Heart right ventricle (tissue), 16 donors: ENCODE results near the gene POLE. TPM values are rescaled to one million over a fixed set of nuclear protein-coding genes. Genes with fewer than 3 reads are reported as not detected.

Experiments
- ATAC-seq, 8 donors: fragments of 200-7000 bp; cut with Tn5 transposase; one replicate each; pipeline ENCODE4 v1.9.1; 2020; ENCODE audit warnings: mild to moderate bottlenecking in 8 of 8, moderate library complexity in 8 of 8, moderate number of reproducible peaks in 1 of 8
- DNase-seq, 2 donors: peaks; one replicate each; pipeline ENCODE4 v3.0.0-alpha.2; 2020
- H3K27ac ChIP-seq, 10 donors: fragments of 200-600 bp; sonication (generic) in 2 of 10; one replicate each; pipeline versions ENCODE4 v1.5.0 to v1.8.0; 2020 to 2022; ENCODE audit warnings: mild to moderate bottlenecking in 3 of 10
- H3K27me3 ChIP-seq, 7 donors: fragments of 200-600 bp; one replicate each; pipeline ENCODE4 v1.8.0; 2021 to 2022; ENCODE audit warnings: mild to moderate bottlenecking in 2 of 7
- H3K36me3 ChIP-seq, 9 donors: fragments of 200-600 bp; sonication (generic) in 1 of 9; one replicate each; pipeline versions ENCODE4 v1.5.0 to v1.8.0; 2020 to 2022; ENCODE audit warnings: mild to moderate bottlenecking in 2 of 9
- H3K4me1 ChIP-seq, 9 donors: fragments of 200-600 bp; sonication (generic) in 1 of 9; one replicate each; pipeline versions ENCODE4 v1.5.0 to v1.8.0; 2020 to 2022; ENCODE audit warnings: mild to moderate bottlenecking in 4 of 9
- H3K4me3 ChIP-seq, 10 donors: fragments of 200-600 bp; sonication (generic) in 2 of 10; one replicate each; pipeline versions ENCODE4 v1.5.0 to v1.8.0; 2020 to 2022; ENCODE audit warnings: mild to moderate bottlenecking in 7 of 10, moderate library complexity in 2 of 10
- H3K9me3 ChIP-seq, 11 donors: fragments of 200-600 bp in 10 of 11; sonication (generic) in 2 of 11; one replicate each; pipeline versions ENCODE4 v1.5.0 to v1.8.0; 2013 to 2022; ENCODE audit warnings: mild to moderate bottlenecking in 2 of 11, control low read depth in 1 of 11, moderate library complexity in 1 of 11
- WGBS, 2 donors: extraction: QIAGEN DNeasy Blood & Tissue Kit; methylation state at CpG; one replicate each; pipeline ENCODE4 v1.1.7; 2013; ENCODE audit warnings: inconsistent platforms in 1 of 2; 5-methylcytosine and 5-hydroxymethylcytosine counted together
- intact Hi-C, 10 donors: fragments of 100-400 bp; cut with DNase I; formaldehyde crosslinking; loops; one replicate each; pipeline versions ENCODE4 v1.11.1 to v1.14.2; 2022
- polyA plus RNA-seq, 2 donors: library from polyadenylated mRNA; stranded (reverse); fragments of 200-250 nt; gene quantifications; one replicate each; pipeline ENCODE4 v1.2.3, GENCODE V29; 2013
- total RNA-seq, 10 donors: library from RNA; stranded (reverse); fragmentation: NEBNext Ultra II Directional in 3 of 10; extraction: Animal tissue kit (Norgen Biotek cat#: 25700) in 3 of 10; gene quantifications; one replicate each; pipeline versions ENCODE4 v1.2.1 to v1.2.4, GENCODE V29; 2021 to 2023
- TF ChIP-seq, protein P1 (sequence below), 9 donors: fragments of 200-600 bp; sonication (generic) in 2 of 9; IDR thresholded peaks; one replicate each; pipeline versions ENCODE4 v1.5.0 to v1.8.0; 2021 to 2022; ENCODE audit warnings: antibody characterized with exemption in 9 of 9, mild to moderate bottlenecking in 5 of 9, moderate library complexity in 1 of 9
- donor health status: Arrhythmogenic right ventricular cardiomyopathy.
- donor health status: ischemic (EF 13 %, LVEDD 7.1; RV severe dilation, severe dysfunction).
- donor health status: healthy with polysubstance abuse.
- donor health status: DM: no; HTN: yes; CAD: no.
- donor health status: DM: no; HTN: no; CAD: no.
- donor health status: ischemic (EF 25% LVEDD 6.9; RV normal size, moderate dysfunction).
- donor health status: ischemic (EF 25% LVEDD 5.7; RV mildly dilated, moderate dysfunction).
- donor health status: healthy.
- donor health status: DM: yes; HTN: yes; CAD: no.
- donor health status: Ischemic cardiomyopathy.
- donor health status: ischemic (EF 35%, LVEDD 5.7; RV mildly dilated, moderate dysfunction).
- donor health status: nonischemic (EF 11% LVEDD 7.7; RV severe dilation, severe dysfunction).
- donor health status: DM: yes; HTN: yes; CAD: no.
- donor health status: PGD.
- donor health status: ischemic (EF 29% LVEDD 5.4; RV normal size, mild dysfunction).
- donor health status: nonischemic (EF 23%, LVEDD 6.1; RV moderate dilation, normal function).

POLE gene
- total and polyA plus RNA-seq, 12 donors = 6.8 to 25.8 (median 9.9) TPM

DNA sequence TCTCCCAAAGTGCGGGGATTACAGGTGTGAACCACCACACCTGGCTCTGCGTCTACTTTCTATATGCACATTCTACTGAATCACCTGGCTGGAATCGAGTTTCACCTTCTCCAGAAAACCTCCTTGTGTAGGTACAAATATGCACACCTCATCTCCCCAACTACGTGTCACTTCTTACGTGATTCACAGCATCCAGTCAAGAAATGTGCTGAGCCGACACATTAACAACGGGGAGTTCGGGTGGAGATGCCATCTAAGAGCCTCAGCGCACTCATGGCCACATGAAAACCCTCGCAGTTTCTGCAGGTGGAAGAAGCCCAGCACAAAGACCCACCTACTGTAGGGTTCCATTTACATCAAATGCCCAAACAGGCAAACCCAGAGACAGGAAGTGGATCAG lies 39.3 kb downstream of the POLE start:
- intact Hi-C loops = no loop called here
- Histone ChIP-seq H3K9me3 (no peaks in the 10 kb centered on the region), H3K4me3 (no peak overlapping the region), H3K36me3 (peaks cover 0 to 87% (median 13%) of the 10 kb centered on the region in 9 donors), H3K27ac (no peak overlapping the region), H3K4me1 (no peaks in the 10 kb centered on the region), H3K27me3 (no peaks in the 10 kb centered on the region)
- no peak for ATAC-seq
- DNase-seq = no peak
- 95 to 96% methylated on average over 10 of the region's 10 CpGs for WGBS, 2 donors
- TF ChIP-seq, protein P1, sequence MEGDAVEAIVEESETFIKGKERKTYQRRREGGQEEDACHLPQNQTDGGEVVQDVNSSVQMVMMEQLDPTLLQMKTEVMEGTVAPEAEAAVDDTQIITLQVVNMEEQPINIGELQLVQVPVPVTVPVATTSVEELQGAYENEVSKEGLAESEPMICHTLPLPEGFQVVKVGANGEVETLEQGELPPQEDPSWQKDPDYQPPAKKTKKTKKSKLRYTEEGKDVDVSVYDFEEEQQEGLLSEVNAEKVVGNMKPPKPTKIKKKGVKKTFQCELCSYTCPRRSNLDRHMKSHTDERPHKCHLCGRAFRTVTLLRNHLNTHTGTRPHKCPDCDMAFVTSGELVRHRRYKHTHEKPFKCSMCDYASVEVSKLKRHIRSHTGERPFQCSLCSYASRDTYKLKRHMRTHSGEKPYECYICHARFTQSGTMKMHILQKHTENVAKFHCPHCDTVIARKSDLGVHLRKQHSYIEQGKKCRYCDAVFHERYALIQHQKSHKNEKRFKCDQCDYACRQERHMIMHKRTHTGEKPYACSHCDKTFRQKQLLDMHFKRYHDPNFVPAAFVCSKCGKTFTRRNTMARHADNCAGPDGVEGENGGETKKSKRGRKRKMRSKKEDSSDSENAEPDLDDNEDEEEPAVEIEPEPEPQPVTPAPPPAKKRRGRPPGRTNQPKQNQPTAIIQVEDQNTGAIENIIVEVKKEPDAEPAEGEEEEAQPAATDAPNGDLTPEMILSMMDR (IDR thresholded peaks at IDR 0.05) = no peak

DNA sequence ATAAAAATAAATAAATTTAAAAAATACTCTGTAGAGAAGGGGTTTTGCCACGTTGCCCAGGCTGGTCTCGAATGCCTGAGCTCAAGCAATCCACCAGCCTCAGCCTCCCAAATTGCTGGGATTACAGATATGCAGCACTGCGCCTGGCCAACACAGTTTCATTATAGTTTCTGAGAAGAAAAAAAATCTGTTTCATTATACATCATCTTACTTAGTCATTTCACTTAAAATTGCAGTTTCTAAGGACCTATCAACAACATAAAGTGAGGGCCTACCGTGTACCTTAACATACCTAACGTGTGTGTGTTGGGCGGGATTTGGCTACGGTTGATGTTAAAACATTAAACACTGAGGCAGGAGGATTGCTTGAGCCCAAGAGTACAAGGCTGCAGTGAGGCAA lies 40.3 kb downstream of the POLE start:
- Histone ChIP-seq H3K36me3 (peaks cover 0 to 87% (median 19%) of the 10 kb centered on the region in 9 donors), H3K4me1 (no peaks in the 10 kb centered on the region), H3K27me3 (no peaks in the 10 kb centered on the region), H3K4me3 (no peak overlapping the region), H3K9me3 (no peaks in the 10 kb centered on the region), H3K27ac (no peak overlapping the region)
- TF ChIP-seq, protein P1 (IDR thresholded peaks at IDR 0.05) = no peak
- intact Hi-C loops = no loop called here
- DNase-seq (no peak), ATAC-seq (no peak)
- WGBS, 2 donors = 96 to 97% methylated on average over 7 of the region's 7 CpGs

DNA sequence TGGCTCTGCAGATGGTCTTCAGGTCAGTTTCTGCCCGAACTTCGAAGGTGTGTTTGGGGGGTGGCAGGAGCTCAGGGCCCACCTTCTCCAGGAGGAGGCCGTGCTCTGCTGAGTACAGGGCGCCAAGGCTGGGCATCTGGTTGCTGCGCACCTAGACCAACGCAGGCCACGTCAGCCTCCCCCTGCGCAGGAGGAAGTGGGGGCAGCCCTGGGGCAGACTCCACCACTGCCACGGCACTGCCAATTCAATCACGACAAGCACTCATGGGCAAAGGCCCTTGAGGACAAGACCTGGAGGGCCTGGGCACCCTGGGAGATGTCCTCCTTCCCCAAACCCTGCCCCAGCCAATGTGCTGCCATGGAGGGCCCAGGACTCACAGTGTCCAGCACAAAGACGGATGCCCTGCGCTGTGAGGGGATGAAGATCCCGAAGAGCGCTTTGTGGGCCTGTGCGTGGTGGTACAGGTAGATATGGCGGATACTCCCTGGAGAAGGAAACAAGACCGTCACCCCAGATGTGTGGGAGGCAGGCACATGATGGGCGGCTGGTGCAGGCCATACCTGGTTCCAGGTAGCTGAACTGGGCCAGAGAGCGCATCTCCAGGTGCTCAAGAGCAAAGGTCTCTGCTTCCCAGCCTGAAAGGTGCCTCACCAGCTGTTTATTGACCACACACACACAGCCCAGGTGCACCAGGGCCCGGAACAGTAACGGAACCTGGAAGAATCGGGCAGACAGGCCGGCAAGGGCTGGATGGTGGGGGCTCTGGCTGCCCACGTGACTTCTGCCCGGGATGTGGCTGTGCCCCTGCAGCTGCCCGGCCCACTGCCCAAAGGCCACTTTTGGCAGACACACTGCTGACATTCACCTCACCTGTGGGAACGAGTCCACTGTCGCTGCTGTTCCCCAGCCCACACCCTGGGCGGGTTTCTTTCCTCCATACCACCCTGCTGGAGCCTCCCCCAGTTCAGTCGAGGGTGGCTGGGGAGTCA lies 44.0 kb downstream of the POLE start:
- DNase-seq (no peak), ATAC-seq (no peak)
- H3K27ac ChIP-seq = no peak overlapping the region
- H3K4me3 ChIP-seq = no peak overlapping the region
- H3K27me3 ChIP-seq = no peaks in the 10 kb centered on the region
- peaks cover 0 to 88% (median 9%) of the 10 kb centered on the region in 9 donors for H3K36me3 ChIP-seq
- TF ChIP-seq, protein P1 (IDR thresholded peaks at IDR 0.05) = no peak
- H3K9me3 ChIP-seq = no peaks in the 10 kb centered on the region
- intact Hi-C loops = no loop called here
- 95% methylated on average over 30 of the region's 30 CpGs for WGBS, 2 donors
- no peaks in the 10 kb centered on the region for H3K4me1 ChIP-seq

DNA sequence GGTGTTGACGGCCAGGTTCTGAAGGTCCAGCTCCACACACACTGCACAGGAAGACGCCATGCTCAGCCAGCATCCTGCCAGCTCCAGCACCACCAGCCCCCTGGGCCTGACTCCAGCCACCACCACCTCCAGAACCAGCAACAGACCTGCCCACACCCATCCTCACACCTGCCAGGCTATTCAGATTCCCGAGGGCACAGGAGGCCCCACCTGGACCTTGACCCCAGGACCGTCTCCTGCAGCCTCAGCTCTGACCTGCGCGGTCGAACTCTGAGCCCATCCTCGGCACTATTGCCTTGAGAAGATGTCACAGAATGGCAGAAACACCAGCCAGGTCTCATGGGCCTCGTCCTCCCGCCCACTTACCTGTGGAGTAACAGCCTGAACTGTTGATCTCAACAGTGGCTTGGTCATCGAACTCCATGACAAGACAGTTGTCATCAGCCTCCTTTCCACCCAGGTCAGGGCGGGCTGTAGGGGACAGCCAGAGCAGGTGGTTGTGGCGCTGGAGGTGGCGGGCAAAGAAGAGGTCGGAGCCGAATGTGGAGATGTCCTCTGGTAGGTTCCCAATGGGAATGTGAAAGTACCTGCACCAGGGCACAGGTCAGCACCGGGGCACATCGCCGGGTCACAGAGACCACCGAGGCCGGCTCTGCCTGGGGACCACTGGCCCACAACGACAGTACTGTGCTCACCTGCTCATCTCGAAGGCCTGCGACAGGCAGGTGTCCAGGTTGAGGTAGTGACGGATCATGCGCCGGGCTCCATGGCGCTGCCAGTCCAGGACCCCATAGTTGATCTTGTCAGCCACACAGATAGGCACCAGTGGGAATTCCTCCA lies 45.1 kb downstream of the POLE start:
- H3K4me1 ChIP-seq = no peaks in the 10 kb centered on the region
- no peak overlapping the region for H3K27ac ChIP-seq
- ATAC-seq = no peak
- peaks cover 0 to 88% (median 15%) of the 10 kb centered on the region in 9 donors for H3K36me3 ChIP-seq
- no peak for DNase-seq
- no peaks in the 10 kb centered on the region for H3K9me3 ChIP-seq
- WGBS, 2 donors = 96 to 97% methylated on average over 28 of the region's 28 CpGs
- TF ChIP-seq, protein P1 (IDR thresholded peaks at IDR 0.05) = no peak
- no peaks in the 10 kb centered on the region for H3K27me3 ChIP-seq
- intact Hi-C loops = no loop called here
- H3K4me3 ChIP-seq = no peak overlapping the region
